Fibroblast of villous mesenchyme (primary cell): Measurements from ENCODE around the gene FCF1. TPM values are rescaled to one million over a fixed set of nuclear protein-coding genes. Genes with fewer than 3 reads are reported as not detected.

Experiments used
- DNase-seq: peaks from one replicate; pipeline ENCODE4 v3.0.0-alpha.2; 2010; ENCODE audit warnings: low read depth
- H3K4me3 ChIP-seq: 2 replicates; pipeline ENCODE4 v1.5.1; 2011; ENCODE audit warnings: low read depth, mild to moderate bottlenecking, low read length
- CTCF ChIP-seq: IDR thresholded peaks from 2 replicates; pipeline ENCODE4 v1.5.1; 2012; ENCODE audit warnings: low read depth, mild to moderate bottlenecking, low read length; ENCODE audit not compliant: insufficient read depth
- total RNA-seq: library from RNA; depleted of rRNA; stranded (reverse); fragments of >200 nt; gene quantifications from 2 replicates; pipeline ENCODE4 v1.2.3, GENCODE V29; 2012

The FCF1 gene
- total RNA-seq: 22.5 and 24.2 TPM in 2 replicates

- H3K4me3 ChIP-seq: peak within 1 kb of the TSS; percentile 98
- peak; percentile 92 for DNase-seq
- no peak for TF ChIP-seq CTCF
These were observed at the start of gene FCF1, which contains the start of gene AREL1 for GRCh38 chr14:74712499-74713394. TSS of gene FCF1 (plus strand) at chr14:74713144. CDS start at chr14:74713198, 54 bp downstream. TSS of gene AREL1 (minus strand) at chr14:74713080. CDS start at chr14:74685615, 27,465 bp downstream.

- DNase-seq: peak; percentile 52
- H3K4me3 ChIP-seq: no peak overlapping the region
- TF ChIP-seq CTCF: no peak
These were observed 49.1 kb upstream of the FCF1 start for GRCh38 chr14:74663884-74664283.

- TF ChIP-seq CTCF: no peak
- no peak overlapping the region for H3K4me3 ChIP-seq
- no peak for DNase-seq
These were observed 48.2 kb upstream of the FCF1 start for GRCh38 chr14:74664717-74665116.

- peak; percentile 91 for DNase-seq
- TF ChIP-seq CTCF: no peak
- H3K4me3 ChIP-seq: no peak overlapping the region
These were observed 45.2 kb upstream of the FCF1 start for GRCh38 chr14:74667758-74668157.

GRCh38 chr14:74669256-74669655 is 43.7 kb upstream of the FCF1 start:
- no peak overlapping the region for H3K4me3 ChIP-seq
- DNase-seq: no peak
- no peak for TF ChIP-seq CTCF

- DNase-seq: no peak
- no peak overlapping the region for H3K4me3 ChIP-seq
- no peak for TF ChIP-seq CTCF
These were observed 43.1 kb upstream of the FCF1 start for GRCh38 chr14:74669846-74670245.
